ENCODE results near the gene TMEM106C.

The TMEM106C gene

GRCh38 chr12:47981496-47982260 lies 18.3 kb downstream of the TMEM106C start:
- no peak for TF ChIP-seq CREB1 (IDR thresholded peaks at IDR 0.05; ENCODE audit: low read depth)
- no peak for TF ChIP-seq MAX (IDR thresholded peaks at IDR 0.05)
- TF ChIP-seq REST (IDR thresholded peaks at IDR 0.05; ENCODE audit: low read depth): no peak
- no peak for TF ChIP-seq RAD21 (IDR thresholded peaks at IDR 0.05; ENCODE audit: low read depth)
- no peak for TF ChIP-seq CEBPB (IDR thresholded peaks at IDR 0.05)
- no peak for TF ChIP-seq EGR1 (IDR thresholded peaks at IDR 0.05)
- TF ChIP-seq TCF12 (IDR thresholded peaks at IDR 0.05; ENCODE audit: low read depth): no peak
- TF ChIP-seq NFIC (IDR thresholded peaks at IDR 0.05): no peak
- no peak for TF ChIP-seq EP300 (IDR thresholded peaks at IDR 0.05; ENCODE audit: borderline replicate concordance)
- TF ChIP-seq YY1 (IDR thresholded peaks at IDR 0.05; ENCODE audit: low read depth): no peak
- TF ChIP-seq ZBTB7A (IDR thresholded peaks at IDR 0.05; ENCODE audit: low read depth): no peak
- no peak for TF ChIP-seq TAF1 (IDR thresholded peaks at IDR 0.05; ENCODE audit: low read depth)
- TF ChIP-seq FOXM1 (IDR thresholded peaks at IDR 0.05; ENCODE audit: borderline replicate concordance, low read depth): no peak
- no peak for TF ChIP-seq TEAD4 (IDR thresholded peaks at IDR 0.05)
- no peak for TF ChIP-seq USF1 (IDR thresholded peaks at IDR 0.05)

GRCh38 chr12:47982311-47982710 lies 18.9 kb downstream of the TMEM106C start:
- TF ChIP-seq REST (IDR thresholded peaks at IDR 0.05; ENCODE audit: low read depth) (no peak), CREB1 (IDR thresholded peaks at IDR 0.05; ENCODE audit: low read depth) (no peak), CEBPB (IDR thresholded peaks at IDR 0.05) (no peak), TCF12 (IDR thresholded peaks at IDR 0.05; ENCODE audit: low read depth) (no peak), NFIC (IDR thresholded peaks at IDR 0.05) (no peak)

- TF ChIP-seq MAX (IDR thresholded peaks at IDR 0.05) (no peak), EGR1 (IDR thresholded peaks at IDR 0.05) (no peak), TAF1 (IDR thresholded peaks at IDR 0.05; ENCODE audit: low read depth) (no peak), NFIC (IDR thresholded peaks at IDR 0.05) (no peak)
Measured at GRCh38 chr12:47982770-47983169, 19.4 kb downstream of the TMEM106C start.

- TF ChIP-seq MAX (IDR thresholded peaks at IDR 0.05) (no peak), REST (IDR thresholded peaks at IDR 0.05; ENCODE audit: low read depth) (no peak), YY1 (IDR thresholded peaks at IDR 0.05; ENCODE audit: low read depth) (no peak), EGR1 (IDR thresholded peaks at IDR 0.05) (no peak), CEBPB (IDR thresholded peaks at IDR 0.05) (no peak), TCF12 (IDR thresholded peaks at IDR 0.05; ENCODE audit: low read depth) (no peak), CREB1 (IDR thresholded peaks at IDR 0.05; ENCODE audit: low read depth) (no peak), ZBTB7A (IDR thresholded peaks at IDR 0.05; ENCODE audit: low read depth) (no peak)
Measured at GRCh38 chr12:47983541-47984115, 20.2 kb downstream of the TMEM106C start.

GRCh38 chr12:47984331-47984801 lies 21.0 kb downstream of the TMEM106C start:
- TF ChIP-seq MAX (IDR thresholded peaks at IDR 0.05) (no peak), TAF1 (IDR thresholded peaks at IDR 0.05; ENCODE audit: low read depth) (no peak), USF1 (IDR thresholded peaks at IDR 0.05) (no peak), ZBTB7A (IDR thresholded peaks at IDR 0.05; ENCODE audit: low read depth) (no peak), NFIC (IDR thresholded peaks at IDR 0.05) (no peak), YY1 (IDR thresholded peaks at IDR 0.05; ENCODE audit: low read depth) (no peak), TEAD4 (IDR thresholded peaks at IDR 0.05) (no peak)

All from Ishikawa (cell line).